ENCODE data around the gene GPATCH2.

DNA sequence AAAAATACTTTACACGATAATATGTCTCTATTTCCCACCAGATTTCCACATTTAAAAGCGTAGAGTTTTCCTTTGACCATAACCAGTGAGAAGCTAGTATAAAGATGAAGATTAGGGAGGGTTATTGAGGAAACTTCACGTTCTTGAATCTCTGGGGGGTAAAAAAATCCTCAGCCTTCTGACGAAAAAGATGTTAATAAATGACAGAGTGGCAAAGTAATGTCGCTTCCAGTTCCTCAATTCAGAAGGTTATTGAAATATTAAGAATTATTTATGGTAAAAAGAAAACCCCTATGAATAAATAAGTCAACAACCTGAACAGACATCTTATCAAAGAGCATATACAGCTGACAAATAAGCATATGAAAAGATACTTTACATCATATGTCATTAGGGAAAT, 241.0 kb downstream of the GPATCH2 start:
- TF ChIP-seq, protein P1, sequence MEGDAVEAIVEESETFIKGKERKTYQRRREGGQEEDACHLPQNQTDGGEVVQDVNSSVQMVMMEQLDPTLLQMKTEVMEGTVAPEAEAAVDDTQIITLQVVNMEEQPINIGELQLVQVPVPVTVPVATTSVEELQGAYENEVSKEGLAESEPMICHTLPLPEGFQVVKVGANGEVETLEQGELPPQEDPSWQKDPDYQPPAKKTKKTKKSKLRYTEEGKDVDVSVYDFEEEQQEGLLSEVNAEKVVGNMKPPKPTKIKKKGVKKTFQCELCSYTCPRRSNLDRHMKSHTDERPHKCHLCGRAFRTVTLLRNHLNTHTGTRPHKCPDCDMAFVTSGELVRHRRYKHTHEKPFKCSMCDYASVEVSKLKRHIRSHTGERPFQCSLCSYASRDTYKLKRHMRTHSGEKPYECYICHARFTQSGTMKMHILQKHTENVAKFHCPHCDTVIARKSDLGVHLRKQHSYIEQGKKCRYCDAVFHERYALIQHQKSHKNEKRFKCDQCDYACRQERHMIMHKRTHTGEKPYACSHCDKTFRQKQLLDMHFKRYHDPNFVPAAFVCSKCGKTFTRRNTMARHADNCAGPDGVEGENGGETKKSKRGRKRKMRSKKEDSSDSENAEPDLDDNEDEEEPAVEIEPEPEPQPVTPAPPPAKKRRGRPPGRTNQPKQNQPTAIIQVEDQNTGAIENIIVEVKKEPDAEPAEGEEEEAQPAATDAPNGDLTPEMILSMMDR (IDR thresholded peaks at IDR 0.05; ENCODE audit: insufficient read depth, low read length) = no peak
- TF ChIP-seq POLR2AphosphoS5 (IDR thresholded peaks at IDR 0.05; ENCODE audit: low read depth) = no peak
